ENCODE data around the gene KCNK1. TPM values are rescaled to one million over a fixed set of nuclear protein-coding genes. Genes with fewer than 3 reads are reported as not detected.

The KCNK1 gene
- total RNA-seq, 2 donors from 2014 or later, result 0.20 TPM; not detected in 1

DNA sequence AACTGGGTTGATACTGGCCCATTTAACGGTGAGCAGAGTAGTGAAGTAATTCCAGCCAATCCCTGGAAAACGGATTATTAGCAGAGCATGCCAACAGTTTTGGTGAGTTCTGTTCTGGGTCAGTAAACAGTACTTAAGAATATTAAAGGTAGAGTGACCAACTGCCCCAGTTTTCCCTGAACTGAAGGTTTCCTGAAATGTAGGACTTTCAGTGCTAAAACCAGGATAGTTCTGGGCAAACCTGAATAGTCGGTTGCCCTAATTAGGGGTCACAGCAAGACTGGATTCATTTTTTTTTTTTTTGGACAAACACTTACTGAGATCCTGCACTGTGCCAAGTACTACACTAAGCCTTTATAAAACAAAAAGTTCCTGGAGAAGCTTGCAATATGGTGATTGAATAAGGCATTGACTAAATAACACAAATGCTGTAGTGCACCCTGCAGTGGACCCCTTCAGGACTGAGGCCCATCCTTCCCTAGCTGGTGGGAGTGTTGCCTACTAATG, 75.9 kb downstream of the KCNK1 start:
- H3K36me3 Mint-ChIP-seq, result no peaks in the 10 kb centered on the region
- H3K27ac Mint-ChIP-seq, result no peak overlapping the region
- H3K4me1 Mint-ChIP-seq (ENCODE audit: low read depth in 2 of 2), result no peaks in the 10 kb centered on the region
- peaks cover 3 to 36% of the 10 kb centered on the region in 2 donors for H3K27me3 Mint-ChIP-seq
- no peak overlapping the region for H3K4me3 Mint-ChIP-seq
- H3K9me3 Mint-ChIP-seq, result peaks cover 4% of the 10 kb centered on the region
- DNase-seq (ENCODE audit: low spot score), result no peak
- peak in 1 of 2 donors; percentile 48 for ATAC-seq

DNA sequence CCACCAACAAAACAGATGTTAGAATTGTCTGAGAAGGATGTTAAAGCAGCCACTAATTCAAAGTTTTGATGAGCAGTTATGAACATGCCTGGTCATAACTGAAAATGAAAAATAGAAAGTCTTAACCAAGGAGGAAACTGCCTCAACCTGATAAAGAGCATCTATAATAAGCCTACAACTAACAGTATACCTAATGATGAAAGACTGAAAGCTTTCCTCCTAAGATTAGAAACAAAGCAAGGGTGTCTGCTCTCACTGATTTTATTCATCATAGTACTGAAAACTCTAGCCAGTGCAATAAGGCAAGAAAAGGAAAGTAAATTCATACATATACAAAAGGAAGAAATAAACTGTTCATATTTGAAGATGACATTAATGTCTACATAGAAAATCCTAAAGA, 82.0 kb downstream of the KCNK1 start:
- DNase-seq (ENCODE audit: low spot score) (no peak), ATAC-seq (no peak)
- H3K27me3 Mint-ChIP-seq, result peaks cover 7 to 19% of the 10 kb centered on the region in 2 donors
- no peak overlapping the region for H3K27ac Mint-ChIP-seq
- no peaks in the 10 kb centered on the region for H3K4me1 Mint-ChIP-seq (ENCODE audit: low read depth in 2 of 2)
- peaks cover 9% of the 10 kb centered on the region for H3K9me3 Mint-ChIP-seq
- H3K4me3 Mint-ChIP-seq, result no peak overlapping the region
- H3K36me3 Mint-ChIP-seq, result no peaks in the 10 kb centered on the region

DNA sequence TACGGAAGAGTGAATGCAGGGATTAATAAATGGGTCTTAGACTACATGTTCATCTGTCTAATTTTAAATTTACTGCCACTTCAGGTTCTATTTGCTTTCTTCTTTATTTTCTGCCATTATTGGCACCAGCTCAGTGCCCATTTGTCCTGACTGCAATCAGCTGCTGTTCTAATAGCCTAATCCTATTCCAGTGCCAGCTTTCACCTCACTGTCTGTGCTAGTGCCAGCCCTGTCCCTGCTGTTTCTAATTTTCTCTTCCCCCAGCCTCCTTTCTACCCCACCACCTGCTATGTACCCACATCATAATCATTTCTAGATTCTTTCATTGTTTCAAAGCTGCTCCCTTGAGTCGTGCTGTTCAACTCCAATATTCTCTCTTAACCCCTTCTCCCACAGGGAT, 86.4 kb downstream of the KCNK1 start:
- ATAC-seq (no peak), DNase-seq (ENCODE audit: low spot score) (no peak)
- H3K36me3 Mint-ChIP-seq, result no peaks in the 10 kb centered on the region
- H3K4me1 Mint-ChIP-seq (ENCODE audit: low read depth in 2 of 2), result no peaks in the 10 kb centered on the region
- no peak overlapping the region for H3K4me3 Mint-ChIP-seq
- H3K27me3 Mint-ChIP-seq, result peaks cover 7 to 29% of the 10 kb centered on the region in 2 donors
- no peak overlapping the region for H3K27ac Mint-ChIP-seq
- peaks cover 9% of the 10 kb centered on the region for H3K9me3 Mint-ChIP-seq

DNA sequence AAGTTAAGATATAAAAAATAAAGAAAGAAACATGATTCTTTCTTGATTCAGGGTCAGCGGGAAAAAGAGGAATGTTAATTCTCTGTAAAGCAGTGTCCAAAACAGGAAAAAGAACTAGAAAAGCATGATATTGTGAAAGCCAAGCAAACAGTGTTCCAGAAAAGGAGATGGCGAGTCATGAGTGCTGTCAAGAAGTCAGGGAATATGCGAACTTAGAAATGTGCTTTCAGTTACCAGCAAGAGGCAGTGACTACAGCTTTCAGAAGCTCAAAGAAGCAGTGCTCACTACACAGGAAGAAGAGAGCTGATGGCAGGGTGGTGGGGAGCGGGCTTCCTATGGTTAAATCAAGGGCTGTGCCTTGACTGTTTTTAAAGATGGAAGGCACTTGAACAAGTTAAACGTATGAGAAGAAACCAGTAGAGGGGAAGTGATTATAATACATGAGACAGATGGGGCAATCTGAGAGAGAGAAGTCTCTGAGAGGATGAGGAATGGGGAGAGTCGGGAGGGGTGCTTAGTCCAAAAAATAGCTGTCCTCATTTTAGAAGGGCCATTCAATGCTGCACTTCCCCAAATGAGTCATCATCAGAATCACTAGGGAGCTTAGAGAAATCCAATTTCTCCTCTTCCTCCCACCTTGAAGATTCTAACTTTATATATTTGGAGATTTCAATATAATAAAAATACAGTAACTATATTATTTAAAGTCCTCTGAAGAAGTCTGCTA, 90.4 kb downstream of the KCNK1 start:
- Mint-ChIP-seq H3K4me1 (ENCODE audit: low read depth in 2 of 2) (no peaks in the 10 kb centered on the region), H3K27ac (no peak overlapping the region), H3K36me3 (no peaks in the 10 kb centered on the region), H3K4me3 (no peak overlapping the region), H3K27me3 (peaks cover 6 to 22% of the 10 kb centered on the region in 2 donors), H3K9me3 (no peaks in the 10 kb centered on the region)
- ATAC-seq, result no peak
- DNase-seq (ENCODE audit: low spot score), result no peak

DNA sequence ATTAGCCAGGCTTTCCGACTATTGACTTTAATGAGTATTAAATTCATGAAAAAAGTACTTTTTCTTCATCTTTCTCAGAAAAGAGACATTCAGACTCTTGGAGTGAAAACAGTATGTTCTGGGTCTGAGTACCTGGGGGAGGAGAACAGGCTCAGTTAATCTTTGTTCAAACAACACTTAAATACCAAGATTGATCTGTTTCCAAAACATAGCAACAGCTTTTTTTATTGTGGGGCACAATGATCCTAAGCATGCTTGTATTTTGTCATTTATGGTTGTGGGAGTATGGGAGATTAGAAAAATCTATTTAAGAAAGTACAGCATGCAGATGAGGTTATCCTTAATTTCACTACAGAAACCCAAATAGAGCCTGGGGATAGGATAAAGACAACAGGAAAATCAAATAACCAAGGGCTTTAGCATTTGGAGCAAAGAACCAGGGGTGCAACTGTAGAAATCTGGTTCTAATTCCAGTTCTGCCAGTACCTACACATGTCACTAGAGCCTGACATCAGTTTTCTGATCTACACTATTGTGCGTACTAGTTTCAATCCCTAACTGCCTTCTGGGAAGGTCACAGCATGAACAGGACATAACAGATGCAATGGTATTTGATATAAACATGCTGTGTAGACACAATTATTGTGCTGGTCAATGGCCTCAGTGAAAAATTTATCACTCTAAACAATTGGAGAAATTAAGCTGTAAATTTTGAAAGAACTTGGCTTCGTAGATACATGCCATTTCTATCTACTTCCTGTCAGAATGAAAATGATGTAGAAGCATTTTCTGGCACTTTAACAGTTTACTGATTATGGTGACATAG, 91.2 kb downstream of the KCNK1 start:
- Mint-ChIP-seq H3K27me3 (peaks cover 6 to 22% of the 10 kb centered on the region in 2 donors), H3K36me3 (no peaks in the 10 kb centered on the region), H3K27ac (no peak overlapping the region), H3K4me3 (no peak overlapping the region), H3K4me1 (ENCODE audit: low read depth in 2 of 2) (no peaks in the 10 kb centered on the region), H3K9me3 (no peaks in the 10 kb centered on the region)
- DNase-seq (ENCODE audit: low spot score), result no peak
- no peak for ATAC-seq

DNA sequence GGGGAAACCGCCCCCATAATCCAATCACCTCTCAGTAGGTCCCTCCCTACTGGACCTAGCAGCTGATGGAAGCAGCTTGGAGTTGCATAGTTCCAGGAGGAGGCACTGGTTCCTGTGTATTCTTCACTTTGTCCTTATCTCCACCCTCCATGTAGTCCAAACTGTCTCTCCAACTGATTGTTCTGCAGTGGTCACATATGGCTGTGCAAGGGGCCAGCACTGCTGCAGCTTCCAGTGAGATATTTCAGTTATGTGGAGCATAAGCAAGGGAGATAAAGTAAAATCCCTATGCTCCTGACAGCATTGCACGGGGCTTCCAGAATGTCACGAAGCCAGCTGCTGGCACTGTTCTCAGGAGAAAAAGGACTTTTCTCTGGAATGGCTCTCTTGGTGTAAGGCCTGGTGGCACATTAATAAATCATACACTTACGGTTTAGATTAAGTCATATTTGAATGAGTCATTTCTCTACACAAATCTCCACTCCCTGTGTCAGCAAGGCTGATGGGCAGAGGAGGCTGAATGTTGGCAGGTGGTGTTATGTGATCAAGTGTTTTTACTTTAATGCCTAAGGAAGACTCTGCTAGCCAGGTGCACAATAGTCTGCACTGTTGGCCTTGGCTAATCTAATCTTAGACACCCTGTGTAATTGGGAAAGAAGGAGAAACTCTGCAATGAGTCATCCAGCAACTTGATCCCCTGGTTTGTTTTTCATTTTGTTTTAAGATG, 93.4 kb downstream of the KCNK1 start:
- no peaks in the 10 kb centered on the region for H3K9me3 Mint-ChIP-seq
- no peaks in the 10 kb centered on the region for H3K36me3 Mint-ChIP-seq
- ATAC-seq (no peak), DNase-seq (ENCODE audit: low spot score) (no peak)
- H3K4me3 Mint-ChIP-seq, result no peak overlapping the region
- H3K4me1 Mint-ChIP-seq (ENCODE audit: low read depth in 2 of 2), result no peaks in the 10 kb centered on the region
- peaks cover 3 to 22% of the 10 kb centered on the region in 2 donors for H3K27me3 Mint-ChIP-seq
- no peak overlapping the region for H3K27ac Mint-ChIP-seq

DNA sequence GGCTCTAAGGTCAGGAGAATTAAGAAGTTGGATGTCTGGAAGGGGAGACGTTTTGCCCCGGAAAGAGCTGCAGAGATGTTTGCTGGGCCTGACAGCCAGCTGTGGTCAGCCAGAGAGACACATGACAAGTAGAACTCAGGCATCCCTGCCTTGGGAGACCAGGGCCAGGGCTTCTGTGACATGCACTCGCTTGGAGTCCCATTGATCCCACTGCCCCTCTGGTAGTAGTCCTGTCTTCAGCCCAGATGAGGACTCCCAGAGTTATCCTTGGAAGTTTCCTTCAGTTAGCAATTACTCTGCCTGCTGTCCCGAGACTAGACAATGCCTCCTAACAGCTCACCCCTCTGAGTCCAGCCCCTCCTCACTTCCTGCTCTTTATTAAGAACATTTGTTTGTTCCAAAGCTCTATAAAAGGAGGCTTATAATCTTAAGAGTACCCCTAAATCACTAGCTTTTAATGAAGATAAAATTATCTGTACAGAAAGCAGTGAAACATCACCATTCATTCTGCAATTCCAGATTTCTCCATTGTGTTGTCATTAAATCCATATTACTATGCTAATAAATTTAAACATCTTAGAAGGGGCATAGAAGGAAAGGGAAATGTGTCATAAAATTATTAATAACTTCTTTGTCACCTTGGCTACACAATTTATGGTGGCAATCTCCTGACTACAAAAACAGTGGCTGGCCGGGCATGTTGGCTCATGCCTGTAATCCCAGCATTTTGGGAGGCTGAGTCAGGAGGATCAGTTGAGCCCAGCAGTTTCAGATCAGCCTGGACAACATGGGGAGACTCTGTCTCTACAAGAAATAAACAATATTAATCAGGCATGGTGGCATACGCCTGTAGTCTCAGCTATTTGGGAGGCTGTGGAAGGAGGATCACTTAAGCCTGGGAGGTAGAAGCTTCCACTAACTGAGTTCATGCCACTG, 94.2 kb downstream of the KCNK1 start:
- no peak overlapping the region for H3K4me3 Mint-ChIP-seq
- DNase-seq (ENCODE audit: low spot score), result no peak

DNA sequence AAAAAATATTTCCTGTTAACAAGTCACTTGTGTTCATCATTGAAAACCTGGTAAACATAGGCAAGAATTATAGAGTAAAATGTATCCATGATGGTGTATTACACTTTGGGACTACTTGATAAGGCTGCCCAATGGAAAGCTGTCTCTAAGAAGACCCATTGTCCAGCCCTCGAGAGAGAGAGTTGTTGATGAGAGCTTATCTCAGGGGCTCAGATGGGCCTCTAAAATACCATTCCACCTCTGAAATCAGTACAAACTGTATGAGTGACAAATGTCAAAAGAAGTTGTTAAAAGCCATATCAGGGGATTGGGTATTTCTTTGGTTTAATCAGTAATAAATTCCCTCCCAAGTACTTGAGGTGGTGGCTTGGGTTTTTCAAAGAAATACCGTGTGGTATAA, 96.1 kb downstream of the KCNK1 start:
- Mint-ChIP-seq H3K27me3 (peaks cover 3 to 12% of the 10 kb centered on the region in 2 donors), H3K4me1 (ENCODE audit: low read depth in 2 of 2) (no peaks in the 10 kb centered on the region), H3K27ac (no peak overlapping the region), H3K36me3 (no peaks in the 10 kb centered on the region), H3K4me3 (no peak overlapping the region), H3K9me3 (no peaks in the 10 kb centered on the region)
- no peak for DNase-seq (ENCODE audit: low spot score)
- no peak for ATAC-seq

More for the DNA sequence above, 94.2 kb downstream of the KCNK1 start:
- Mint-ChIP-seq H3K36me3 (no peaks in the 10 kb centered on the region), H3K27ac (no peak overlapping the region), H3K4me1 (ENCODE audit: low read depth in 2 of 2) (no peaks in the 10 kb centered on the region), H3K27me3 (peaks cover 3 to 22% of the 10 kb centered on the region in 2 donors), H3K9me3 (no peaks in the 10 kb centered on the region)
- ATAC-seq, result peak in 1 of 2 donors; percentile 36

DNA sequence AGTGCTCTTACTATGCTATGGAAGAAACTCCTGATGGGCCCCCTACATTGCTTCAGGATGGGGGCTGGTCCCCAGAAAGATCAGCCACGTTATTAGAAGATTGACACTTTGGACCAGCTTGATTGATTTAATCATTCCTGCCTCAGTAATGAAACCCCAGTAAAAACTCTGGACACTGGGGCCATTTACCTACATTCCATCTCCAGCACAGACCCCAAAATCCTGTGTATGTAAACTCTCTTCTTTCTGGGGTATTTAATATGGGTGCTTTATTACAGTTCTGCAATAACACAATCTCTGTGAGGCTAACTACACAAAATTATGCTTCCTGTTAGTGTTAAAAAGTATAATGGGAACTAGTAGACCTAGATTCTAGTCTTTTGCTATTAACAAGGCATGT, 96.6 kb downstream of the KCNK1 start:
- Mint-ChIP-seq H3K27ac (no peak overlapping the region), H3K9me3 (no peaks in the 10 kb centered on the region), H3K4me1 (ENCODE audit: low read depth in 2 of 2) (no peaks in the 10 kb centered on the region), H3K36me3 (no peaks in the 10 kb centered on the region), H3K4me3 (no peak overlapping the region), H3K27me3 (peaks cover 3 to 11% of the 10 kb centered on the region in 2 donors)
- ATAC-seq, result no peak
- no peak for DNase-seq (ENCODE audit: low spot score)

DNA sequence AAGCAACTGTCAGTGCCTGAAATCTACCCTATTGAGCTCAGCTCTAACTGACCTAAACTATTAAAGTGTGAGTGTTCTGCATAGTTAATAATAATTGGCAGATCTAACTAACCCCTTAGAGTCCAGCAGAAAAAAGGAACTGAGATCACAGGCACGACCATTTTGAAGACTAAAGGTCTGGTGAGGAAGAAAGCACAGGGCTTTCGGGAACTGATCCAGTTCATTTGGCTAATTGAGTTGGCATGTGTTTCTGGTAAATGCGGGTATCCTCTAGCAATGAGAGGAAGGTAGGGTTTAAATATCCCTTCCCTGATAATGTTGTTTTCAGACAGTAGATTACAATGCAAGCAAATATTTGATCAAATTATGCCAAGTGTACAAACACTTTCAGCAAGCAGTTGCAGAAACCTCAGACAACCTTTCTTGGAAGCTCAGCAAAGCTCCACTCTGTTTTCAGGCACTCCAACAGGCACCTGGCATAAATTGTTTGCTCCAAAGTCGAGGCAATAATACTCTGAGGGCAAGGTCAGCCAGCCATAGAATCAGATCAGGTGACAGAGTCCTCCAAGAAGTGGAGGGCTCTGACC, 100.8 kb downstream of the KCNK1 start:
- H3K4me3 Mint-ChIP-seq, result no peak overlapping the region
- no peaks in the 10 kb centered on the region for H3K27me3 Mint-ChIP-seq
- H3K36me3 Mint-ChIP-seq, result no peaks in the 10 kb centered on the region
- no peak for ATAC-seq
- no peaks in the 10 kb centered on the region for H3K9me3 Mint-ChIP-seq
- no peaks in the 10 kb centered on the region for H3K4me1 Mint-ChIP-seq (ENCODE audit: low read depth in 2 of 2)
- DNase-seq (ENCODE audit: low spot score), result no peak
- no peak overlapping the region for H3K27ac Mint-ChIP-seq

DNA sequence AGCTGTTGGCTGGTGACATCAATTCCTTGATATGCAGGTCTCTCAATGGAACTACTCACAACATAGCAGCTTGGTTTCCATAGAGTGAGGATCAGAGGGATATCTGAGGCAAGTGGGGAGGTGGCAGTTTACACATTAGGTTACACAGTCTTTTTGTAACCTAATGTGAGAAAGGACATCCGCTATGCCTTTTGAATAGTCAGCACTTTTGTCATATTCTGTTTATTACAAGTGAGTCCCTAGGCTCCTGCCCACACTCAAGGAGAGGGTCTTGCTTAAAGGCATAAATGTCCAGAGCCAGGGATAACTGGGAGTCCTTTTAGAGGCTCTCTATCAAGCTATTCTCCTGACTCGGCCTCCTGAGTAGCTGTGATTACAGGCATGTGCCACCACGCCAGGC, 104.2 kb downstream of the KCNK1 start:
- Mint-ChIP-seq H3K4me1 (ENCODE audit: low read depth in 2 of 2) (no peaks in the 10 kb centered on the region), H3K4me3 (no peak overlapping the region), H3K27ac (no peak overlapping the region), H3K27me3 (no peaks in the 10 kb centered on the region), H3K36me3 (no peaks in the 10 kb centered on the region), H3K9me3 (no peaks in the 10 kb centered on the region)
- ATAC-seq, result no peak
- no peak for DNase-seq (ENCODE audit: low spot score)

DNA sequence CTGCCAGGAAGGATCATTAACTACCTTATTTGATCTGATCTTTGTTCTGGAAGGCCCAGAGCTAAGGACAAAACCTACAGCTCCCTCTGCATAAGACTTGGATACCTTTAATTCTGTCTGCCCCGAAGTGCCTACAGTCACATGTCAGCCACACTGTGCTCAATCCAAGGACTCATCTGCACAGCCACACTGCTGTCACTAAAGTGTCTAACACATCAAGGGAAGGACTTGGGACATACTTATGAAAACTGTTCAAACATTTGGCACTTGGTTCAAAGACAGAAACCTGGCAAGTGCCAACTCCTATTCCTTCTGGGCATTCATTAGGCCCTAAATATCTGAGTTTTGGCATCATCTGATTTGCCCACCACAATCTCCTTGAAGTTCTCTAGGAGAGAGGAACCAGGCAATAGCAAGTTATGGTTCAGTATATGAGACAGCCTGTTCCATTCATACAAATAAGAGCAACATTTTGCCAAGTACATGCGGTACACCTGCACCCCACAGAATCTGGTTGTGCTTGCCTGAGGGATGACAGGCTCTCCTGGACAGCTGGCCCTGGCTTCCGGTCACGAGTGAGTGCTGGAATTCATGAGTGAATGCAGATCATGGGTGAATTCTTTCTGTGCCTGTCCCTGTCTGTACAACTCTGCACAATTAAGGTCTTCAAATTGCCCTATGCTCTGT, 105.9 kb downstream of the KCNK1 start:
- Mint-ChIP-seq H3K27ac (no peak overlapping the region), H3K27me3 (no peaks in the 10 kb centered on the region), H3K4me1 (ENCODE audit: low read depth in 2 of 2) (no peaks in the 10 kb centered on the region), H3K36me3 (no peaks in the 10 kb centered on the region), H3K9me3 (no peaks in the 10 kb centered on the region), H3K4me3 (no peak overlapping the region)
- ATAC-seq, result no peak
- DNase-seq (ENCODE audit: low spot score), result no peak

All from natural killer cell treated with Interleukin-12 subunit alpha and Interleukin-12 subunit beta and Interleukin-15 and Interleukin-18, amount 100 ng/mL, for 72 hours (primary cell).